Effector memory CD4-positive, alpha-beta T cell (primary cell): ENCODE results near the gene ITGA7.

Source experiments
- DNase-seq, 3 donors: peaks; one replicate each; pipeline ENCODE4 v3.0.0-alpha.2; 2020
- H3K27ac ChIP-seq: 2 replicates; pipeline ENCODE4 v1.7.0; 2013; ENCODE audit warnings: mild to moderate bottlenecking, low read length, moderate library complexity; ENCODE audit not compliant: insufficient read depth, poor library complexity, severe bottlenecking
- H3K27me3 ChIP-seq: replicated peaks from 2 replicates; pipeline ENCODE4 v1.7.0; 2013; ENCODE audit warnings: mild to moderate bottlenecking, low read length; ENCODE audit not compliant: insufficient read depth, control insufficient read depth, poor library complexity, severe bottlenecking
- H3K36me3 ChIP-seq: 2 replicates; pipeline ENCODE4 v1.7.0; 2013; ENCODE audit warnings: mild to moderate bottlenecking, low read length, moderate library complexity; ENCODE audit not compliant: control insufficient read depth, insufficient read depth
- H3K4me1 ChIP-seq: 2 replicates; pipeline ENCODE4 v1.7.0; 2013; ENCODE audit warnings: low read length, mild to moderate bottlenecking; ENCODE audit not compliant: control insufficient read depth, insufficient read depth, poor library complexity, severe bottlenecking
- H3K4me3 ChIP-seq: 2 replicates; pipeline ENCODE4 v1.7.0; 2013; ENCODE audit warnings: low read length, low read depth, mild to moderate bottlenecking; ENCODE audit not compliant: insufficient read depth, poor library complexity, severe bottlenecking
- H3K9me3 ChIP-seq: 2 replicates; pipeline ENCODE4 v1.7.0; 2013; ENCODE audit warnings: mild to moderate bottlenecking, low read length, moderate library complexity; ENCODE audit not compliant: control insufficient read depth

Gene ITGA7

GRCh38 chr12:55647027-55647426 lies 60.7 kb downstream of the ITGA7 start:
- H3K27ac ChIP-seq = no peak overlapping the region
- H3K36me3 ChIP-seq = no peaks in the 10 kb centered on the region
- DNase-seq = no peak
- H3K4me1 ChIP-seq = peaks cover 8% of the 10 kb centered on the region
- H3K27me3 ChIP-seq = no peaks in the 10 kb centered on the region
- H3K9me3 ChIP-seq = no peaks in the 10 kb centered on the region
- no peak overlapping the region for H3K4me3 ChIP-seq

GRCh38 chr12:55644591-55644990 lies 63.1 kb downstream of the ITGA7 start:
- H3K4me3 ChIP-seq = no peak overlapping the region
- peaks cover 8% of the 10 kb centered on the region for H3K4me1 ChIP-seq
- no peak overlapping the region for H3K27ac ChIP-seq
- DNase-seq = no peak
- no peaks in the 10 kb centered on the region for H3K27me3 ChIP-seq
- H3K36me3 ChIP-seq = no peaks in the 10 kb centered on the region
- H3K9me3 ChIP-seq = no peaks in the 10 kb centered on the region

GRCh38 chr12:55642669-55643068 lies 65.0 kb downstream of the ITGA7 start:
- no peak for DNase-seq
- H3K36me3 ChIP-seq = no peaks in the 10 kb centered on the region
- no peak overlapping the region for H3K27ac ChIP-seq
- no peaks in the 10 kb centered on the region for H3K27me3 ChIP-seq
- peaks cover 8% of the 10 kb centered on the region for H3K4me1 ChIP-seq
- H3K4me3 ChIP-seq = no peak overlapping the region
- H3K9me3 ChIP-seq = no peaks in the 10 kb centered on the region

GRCh38 chr12:55642267-55642666 lies 65.4 kb downstream of the ITGA7 start:
- no peaks in the 10 kb centered on the region for H3K36me3 ChIP-seq
- no peaks in the 10 kb centered on the region for H3K9me3 ChIP-seq
- peaks cover 11% of the 10 kb centered on the region for H3K4me1 ChIP-seq
- no peak overlapping the region for H3K4me3 ChIP-seq
- no peaks in the 10 kb centered on the region for H3K27me3 ChIP-seq
- H3K27ac ChIP-seq = no peak overlapping the region
- DNase-seq = no peak

- no peaks in the 10 kb centered on the region for H3K27me3 ChIP-seq
- no peaks in the 10 kb centered on the region for H3K36me3 ChIP-seq
- H3K9me3 ChIP-seq = no peaks in the 10 kb centered on the region
- no peak overlapping the region for H3K4me3 ChIP-seq
- no peak for DNase-seq
- peaks cover 10% of the 10 kb centered on the region for H3K4me1 ChIP-seq
- H3K27ac ChIP-seq = no peak overlapping the region
Observed at GRCh38 chr12:55641595-55641994, 66.1 kb downstream of the ITGA7 start.

- Histone ChIP-seq H3K27me3 (no peaks in the 10 kb centered on the region), H3K4me1 (peaks cover 8% of the 10 kb centered on the region), H3K9me3 (no peaks in the 10 kb centered on the region), H3K36me3 (no peaks in the 10 kb centered on the region), H3K27ac (no peak overlapping the region), H3K4me3 (no peak overlapping the region)
- peak in 2 of 3 donors; percentile 17 to 19 for DNase-seq
Observed at GRCh38 chr12:55637467-55637866, 70.2 kb downstream of the ITGA7 start.

- H3K36me3 ChIP-seq = no peaks in the 10 kb centered on the region
- no peaks in the 10 kb centered on the region for H3K9me3 ChIP-seq
- no peak within 1 kb of the TSS for H3K27ac ChIP-seq
- H3K27me3 ChIP-seq = no peaks in the 10 kb centered on the region
- peaks cover 6% of the 10 kb centered on the region for H3K4me1 ChIP-seq
- DNase-seq = no peak
- no peak within 1 kb of the TSS for H3K4me3 ChIP-seq
Observed at GRCh38 chr12:55636853-55637252, 70.9 kb downstream of the ITGA7 start, which contains the start of gene OR10P1. Gene OR10P1, plus strand, starts transcription at chr12:55636892. Its CDS starts 0 bp downstream, at chr12:55636892.

GRCh38 chr12:55636116-55636655 lies 71.5 kb downstream of the ITGA7 start:
- Histone ChIP-seq H3K4me3 (no peak overlapping the region), H3K27me3 (no peaks in the 10 kb centered on the region), H3K9me3 (no peaks in the 10 kb centered on the region), H3K36me3 (no peaks in the 10 kb centered on the region), H3K27ac (no peak overlapping the region), H3K4me1 (peaks cover 6% of the 10 kb centered on the region)
- no peak for DNase-seq
